ENCODE measurements around the gene THAP7.

Gene THAP7

DNA sequence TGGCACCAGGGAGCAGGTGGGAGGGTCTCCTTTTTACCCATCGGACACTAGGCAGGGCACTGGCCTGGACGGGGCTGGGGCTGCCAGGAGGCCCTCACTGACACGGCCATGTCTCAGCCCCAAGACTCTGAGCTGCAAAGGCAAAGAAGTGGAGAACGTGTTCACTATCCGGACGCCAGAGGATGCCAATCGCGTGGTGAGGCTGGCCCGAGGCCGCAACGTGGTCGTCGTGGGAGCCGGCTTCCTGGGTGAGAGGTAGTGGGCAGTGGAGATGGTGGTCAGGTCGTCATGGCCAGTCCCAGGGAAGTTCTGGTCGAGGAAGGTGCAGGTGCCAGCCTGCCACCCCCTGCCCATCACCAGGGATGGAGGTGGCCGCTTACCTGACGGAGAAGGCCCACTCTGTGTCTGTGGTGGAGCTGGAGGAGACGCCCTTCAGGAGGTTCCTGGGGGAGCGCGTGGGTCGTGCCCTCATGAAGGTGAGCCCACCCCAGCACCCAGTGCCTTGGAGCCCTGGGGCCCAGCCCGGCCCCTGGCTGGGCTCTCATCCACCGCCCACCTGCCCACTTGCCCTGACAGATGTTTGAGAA, 25.5 kb downstream of the THAP7 start:
- no peaks in the 10 kb centered on the region for H3K9me3 ChIP-seq (ENCODE audit: severe bottlenecking)
- ATAC-seq (ENCODE audit: low read depth) = no peak
- no peaks in the 10 kb centered on the region for H3K36me3 ChIP-seq (ENCODE audit: low read depth)
- TF ChIP-seq, protein P1, sequence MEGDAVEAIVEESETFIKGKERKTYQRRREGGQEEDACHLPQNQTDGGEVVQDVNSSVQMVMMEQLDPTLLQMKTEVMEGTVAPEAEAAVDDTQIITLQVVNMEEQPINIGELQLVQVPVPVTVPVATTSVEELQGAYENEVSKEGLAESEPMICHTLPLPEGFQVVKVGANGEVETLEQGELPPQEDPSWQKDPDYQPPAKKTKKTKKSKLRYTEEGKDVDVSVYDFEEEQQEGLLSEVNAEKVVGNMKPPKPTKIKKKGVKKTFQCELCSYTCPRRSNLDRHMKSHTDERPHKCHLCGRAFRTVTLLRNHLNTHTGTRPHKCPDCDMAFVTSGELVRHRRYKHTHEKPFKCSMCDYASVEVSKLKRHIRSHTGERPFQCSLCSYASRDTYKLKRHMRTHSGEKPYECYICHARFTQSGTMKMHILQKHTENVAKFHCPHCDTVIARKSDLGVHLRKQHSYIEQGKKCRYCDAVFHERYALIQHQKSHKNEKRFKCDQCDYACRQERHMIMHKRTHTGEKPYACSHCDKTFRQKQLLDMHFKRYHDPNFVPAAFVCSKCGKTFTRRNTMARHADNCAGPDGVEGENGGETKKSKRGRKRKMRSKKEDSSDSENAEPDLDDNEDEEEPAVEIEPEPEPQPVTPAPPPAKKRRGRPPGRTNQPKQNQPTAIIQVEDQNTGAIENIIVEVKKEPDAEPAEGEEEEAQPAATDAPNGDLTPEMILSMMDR (IDR thresholded peaks at IDR 0.05; ENCODE audit: poor library complexity, severe bottlenecking) = no peak
- no peaks in the 10 kb centered on the region for H3K4me1 ChIP-seq (ENCODE audit: insufficient read depth, poor library complexity, severe bottlenecking)
- no peak for DNase-seq (ENCODE audit: low spot score)
- H3K27ac ChIP-seq (ENCODE audit: poor library complexity, severe bottlenecking) = no peak overlapping the region
- H3K27me3 ChIP-seq (ENCODE audit: insufficient read depth, poor library complexity, severe bottlenecking) = no peaks in the 10 kb centered on the region
- no peak overlapping the region for H3K4me3 ChIP-seq (ENCODE audit: severe bottlenecking)

DNA sequence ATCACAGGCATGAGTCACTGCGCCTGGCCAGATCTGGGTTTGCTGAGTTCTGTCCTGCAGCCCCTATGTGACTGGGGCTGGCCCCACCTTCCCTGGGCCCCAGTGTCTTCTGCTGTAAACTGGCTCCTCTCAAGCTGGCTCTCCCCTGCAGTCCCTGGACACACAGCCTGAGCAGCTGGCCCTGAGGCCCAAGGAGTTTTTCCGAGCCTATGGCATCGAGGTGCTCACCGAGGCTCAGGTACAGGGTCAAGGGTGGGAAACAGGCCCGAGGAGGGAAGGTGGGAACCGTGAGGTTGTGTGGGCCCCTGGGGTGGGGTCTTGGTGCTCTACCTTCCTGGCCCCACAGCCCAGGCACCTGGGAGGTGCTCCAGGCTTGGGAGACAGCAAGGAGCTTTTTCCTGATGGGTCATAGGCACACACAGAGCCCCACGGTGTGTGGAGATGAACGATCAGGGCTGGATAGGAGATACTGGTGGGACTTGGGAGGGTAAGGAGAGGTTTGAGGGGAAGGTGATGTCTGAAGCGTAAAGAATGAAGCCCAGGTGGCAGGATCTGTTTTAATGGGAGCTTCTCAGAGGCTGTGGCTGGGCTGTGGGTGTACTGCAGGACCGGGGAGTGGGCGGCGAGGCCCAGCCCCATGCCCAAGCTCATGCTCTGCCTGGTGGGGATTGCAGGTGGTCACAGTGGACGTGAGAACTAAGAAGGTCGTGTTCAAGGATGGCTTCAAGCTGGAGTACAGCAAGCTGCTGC, 26.2 kb downstream of the THAP7 start:
- no peak for DNase-seq (ENCODE audit: low spot score)
- Histone ChIP-seq H3K4me3 (ENCODE audit: severe bottlenecking) (no peak overlapping the region), H3K27ac (ENCODE audit: poor library complexity, severe bottlenecking) (no peak overlapping the region), H3K9me3 (ENCODE audit: severe bottlenecking) (no peaks in the 10 kb centered on the region), H3K36me3 (ENCODE audit: low read depth) (no peaks in the 10 kb centered on the region), H3K27me3 (ENCODE audit: insufficient read depth, poor library complexity, severe bottlenecking) (no peaks in the 10 kb centered on the region), H3K4me1 (ENCODE audit: insufficient read depth, poor library complexity, severe bottlenecking) (no peaks in the 10 kb centered on the region)
- TF ChIP-seq, protein P1 (IDR thresholded peaks at IDR 0.05; ENCODE audit: poor library complexity, severe bottlenecking) = no peak
- no peak for ATAC-seq (ENCODE audit: low read depth)

DNA sequence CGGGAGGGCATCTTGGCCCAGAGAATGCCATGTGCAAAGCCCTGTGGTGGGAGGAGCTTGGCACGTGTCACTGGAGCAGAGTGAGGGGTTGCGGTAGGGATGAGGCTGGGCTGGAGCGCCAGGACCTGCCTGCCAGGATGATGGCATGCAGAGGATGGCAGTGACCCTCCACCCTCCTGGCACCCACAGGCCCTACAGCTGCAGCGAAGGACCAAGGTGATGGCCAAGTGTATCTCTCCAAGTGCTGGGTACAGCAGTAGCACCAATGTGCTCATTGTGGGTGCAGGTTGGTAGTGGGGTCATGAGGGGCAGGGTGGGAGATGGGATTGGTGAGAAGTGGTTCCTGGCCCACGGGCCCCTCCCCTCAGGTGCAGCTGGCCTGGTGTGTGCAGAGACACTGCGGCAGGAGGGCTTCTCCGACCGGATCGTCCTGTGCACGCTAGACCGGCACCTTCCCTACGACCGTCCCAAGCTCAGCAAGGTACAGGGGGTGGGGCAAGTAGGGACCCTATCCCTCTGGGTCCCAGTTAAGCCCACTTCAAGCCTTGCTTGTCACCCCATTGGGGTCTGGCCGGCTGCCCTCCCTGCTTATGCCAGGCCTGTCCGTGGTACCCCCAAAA, 27.5 kb downstream of the THAP7 start:
- ATAC-seq (ENCODE audit: low read depth) (no peak; the same call in 2 of the 3 replicates), DNase-seq (ENCODE audit: low spot score) (no peak)
- H3K4me1 ChIP-seq (ENCODE audit: insufficient read depth, poor library complexity, severe bottlenecking) = no peaks in the 10 kb centered on the region
- no peak overlapping the region for H3K27ac ChIP-seq (ENCODE audit: poor library complexity, severe bottlenecking)
- no peaks in the 10 kb centered on the region for H3K9me3 ChIP-seq (ENCODE audit: severe bottlenecking)
- TF ChIP-seq, protein P1 (IDR thresholded peaks at IDR 0.05; ENCODE audit: poor library complexity, severe bottlenecking) = no peak
- H3K27me3 ChIP-seq (ENCODE audit: insufficient read depth, poor library complexity, severe bottlenecking) = no peaks in the 10 kb centered on the region
- H3K4me3 ChIP-seq (ENCODE audit: severe bottlenecking) = no peak overlapping the region
- no peaks in the 10 kb centered on the region for H3K36me3 ChIP-seq (ENCODE audit: low read depth)

DNA sequence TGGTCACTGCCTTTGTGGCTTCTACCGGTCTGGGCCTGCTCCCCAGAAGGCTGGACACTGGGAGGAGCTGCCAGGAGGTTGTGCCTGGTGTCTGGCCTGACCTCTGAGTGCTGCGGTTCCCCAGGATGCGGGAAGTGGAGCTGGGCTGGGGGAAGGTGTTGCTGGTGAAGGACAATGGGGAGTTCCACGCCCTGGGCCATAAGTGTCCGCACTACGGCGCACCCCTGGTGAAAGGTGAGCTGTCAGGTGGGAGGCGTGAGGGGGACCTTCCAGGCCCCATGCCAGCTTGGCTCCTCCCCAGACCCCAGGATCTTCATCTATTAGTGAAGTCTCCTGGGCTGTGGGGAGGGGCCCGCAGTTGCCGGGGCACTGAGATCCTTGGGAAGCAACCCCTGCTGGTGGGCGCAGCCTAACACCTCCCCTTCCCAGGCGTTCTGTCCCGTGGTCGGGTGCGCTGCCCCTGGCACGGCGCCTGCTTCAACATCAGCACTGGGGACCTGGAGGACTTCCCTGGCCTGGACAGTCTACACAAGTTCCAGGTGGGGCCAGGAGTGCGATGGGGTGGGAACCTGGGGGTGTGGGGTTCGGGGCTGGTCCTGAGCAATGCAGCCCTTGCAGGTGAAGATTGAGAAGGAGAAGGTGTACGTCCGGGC, 28.2 kb downstream of the THAP7 start:
- Histone ChIP-seq H3K9me3 (ENCODE audit: severe bottlenecking) (no peaks in the 10 kb centered on the region), H3K4me3 (ENCODE audit: severe bottlenecking) (no peak overlapping the region), H3K4me1 (ENCODE audit: insufficient read depth, poor library complexity, severe bottlenecking) (no peaks in the 10 kb centered on the region), H3K27ac (ENCODE audit: poor library complexity, severe bottlenecking) (no peak overlapping the region), H3K36me3 (ENCODE audit: low read depth) (no peaks in the 10 kb centered on the region), H3K27me3 (ENCODE audit: insufficient read depth, poor library complexity, severe bottlenecking) (no peaks in the 10 kb centered on the region)
- ATAC-seq (ENCODE audit: low read depth) (no peak), DNase-seq (ENCODE audit: low spot score) (no peak)
- TF ChIP-seq, protein P1 (IDR thresholded peaks at IDR 0.05; ENCODE audit: poor library complexity, severe bottlenecking) = no peak

Data from RWPE2 (cell line).